Measurements from ENCODE around the gene COL15A1.

DNA sequence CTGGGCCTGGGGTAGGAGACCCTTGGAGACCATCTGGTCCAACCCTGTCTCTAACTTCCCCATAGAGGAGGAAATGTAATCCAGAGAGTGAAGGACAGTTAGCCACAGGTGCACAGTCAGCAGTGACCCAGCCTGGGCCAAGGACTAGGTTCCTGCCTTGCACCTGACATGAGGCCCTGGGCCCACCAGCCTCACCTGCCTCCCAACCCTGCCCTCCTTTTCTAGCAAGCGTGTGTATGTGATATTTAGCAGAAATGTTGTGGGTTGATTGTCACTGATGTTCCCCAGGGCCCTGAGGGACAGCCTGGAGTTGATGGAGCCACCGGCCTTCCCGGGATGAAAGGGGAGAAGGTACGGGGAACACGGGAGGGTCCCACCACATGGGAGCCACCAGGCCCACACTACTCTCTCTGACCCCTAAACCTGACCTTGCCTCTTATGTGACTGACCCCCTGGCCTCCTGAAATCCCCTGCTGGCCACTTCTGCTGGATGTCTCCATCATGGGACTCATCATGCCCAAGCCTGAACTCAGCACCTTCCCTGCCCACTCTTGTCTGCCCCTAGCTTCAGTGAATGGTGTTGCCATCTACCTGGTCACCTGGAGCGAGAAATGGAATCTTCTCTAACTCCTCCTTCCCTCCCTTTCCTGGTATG lies 82.0 kb downstream of the COL15A1 start:
- no peak for TF ChIP-seq ELF4 (IDR thresholded peaks at IDR 0.05)
- no peak for TF ChIP-seq SUZ12 (IDR thresholded peaks at IDR 0.05)
- no peak for TF ChIP-seq FOXM1 (IDR thresholded peaks at IDR 0.05; ENCODE audit: borderline replicate concordance)
- TF ChIP-seq, protein P1, sequence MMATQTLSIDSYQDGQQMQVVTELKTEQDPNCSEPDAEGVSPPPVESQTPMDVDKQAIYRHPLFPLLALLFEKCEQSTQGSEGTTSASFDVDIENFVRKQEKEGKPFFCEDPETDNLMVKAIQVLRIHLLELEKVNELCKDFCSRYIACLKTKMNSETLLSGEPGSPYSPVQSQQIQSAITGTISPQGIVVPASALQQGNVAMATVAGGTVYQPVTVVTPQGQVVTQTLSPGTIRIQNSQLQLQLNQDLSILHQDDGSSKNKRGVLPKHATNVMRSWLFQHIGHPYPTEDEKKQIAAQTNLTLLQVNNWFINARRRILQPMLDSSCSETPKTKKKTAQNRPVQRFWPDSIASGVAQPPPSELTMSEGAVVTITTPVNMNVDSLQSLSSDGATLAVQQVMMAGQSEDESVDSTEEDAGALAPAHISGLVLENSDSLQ (IDR thresholded peaks at IDR 0.05): no peak
- TF ChIP-seq BHLHE40 (IDR thresholded peaks at IDR 0.05; ENCODE audit: borderline replicate concordance): no peak
